Upper lobe of left lung (tissue), 4 donors: ENCODE data around the gene MACROD2.

ENCODE experiments used
- CTCF ChIP-seq, 6 experiments: fragments of 450-650 bp in 4 of 6; fragments of 200-600 bp in 2 of 6; sonication (generic) in 2 of 6; IDR thresholded peaks; one replicate each; pipeline ENCODE4 v1.5.1; 2016 to 2019; ENCODE audit warnings: antibody characterized with exemption in 6 of 6
- POLR2AphosphoS5 ChIP-seq, 2 donors: sonication (generic); formaldehyde crosslinking; IDR thresholded peaks; one replicate each; pipeline ENCODE4 v1.5.1; 2017; ENCODE audit warnings: antibody characterized with exemption in 2 of 2

GRCh38 chr20:15619341-15619740, 1624.0 kb downstream of the MACROD2 start:
- TF ChIP-seq CTCF (IDR thresholded peaks at IDR 0.05) (no peak), POLR2AphosphoS5 (IDR thresholded peaks at IDR 0.05) (no peak)
